ENCODE measurements around the gene R3HDM2. TPM values are rescaled to one million over a fixed set of nuclear protein-coding genes. Genes with fewer than 3 reads are reported as not detected.
A peak's percentile ranks its signal among the peaks of the same experiment; 100 is the strongest.

Gene R3HDM2
- total and polyA plus RNA-seq, 7 experiments from 2014 or later = 13.7 to 145 (median 111) TPM

DNA sequence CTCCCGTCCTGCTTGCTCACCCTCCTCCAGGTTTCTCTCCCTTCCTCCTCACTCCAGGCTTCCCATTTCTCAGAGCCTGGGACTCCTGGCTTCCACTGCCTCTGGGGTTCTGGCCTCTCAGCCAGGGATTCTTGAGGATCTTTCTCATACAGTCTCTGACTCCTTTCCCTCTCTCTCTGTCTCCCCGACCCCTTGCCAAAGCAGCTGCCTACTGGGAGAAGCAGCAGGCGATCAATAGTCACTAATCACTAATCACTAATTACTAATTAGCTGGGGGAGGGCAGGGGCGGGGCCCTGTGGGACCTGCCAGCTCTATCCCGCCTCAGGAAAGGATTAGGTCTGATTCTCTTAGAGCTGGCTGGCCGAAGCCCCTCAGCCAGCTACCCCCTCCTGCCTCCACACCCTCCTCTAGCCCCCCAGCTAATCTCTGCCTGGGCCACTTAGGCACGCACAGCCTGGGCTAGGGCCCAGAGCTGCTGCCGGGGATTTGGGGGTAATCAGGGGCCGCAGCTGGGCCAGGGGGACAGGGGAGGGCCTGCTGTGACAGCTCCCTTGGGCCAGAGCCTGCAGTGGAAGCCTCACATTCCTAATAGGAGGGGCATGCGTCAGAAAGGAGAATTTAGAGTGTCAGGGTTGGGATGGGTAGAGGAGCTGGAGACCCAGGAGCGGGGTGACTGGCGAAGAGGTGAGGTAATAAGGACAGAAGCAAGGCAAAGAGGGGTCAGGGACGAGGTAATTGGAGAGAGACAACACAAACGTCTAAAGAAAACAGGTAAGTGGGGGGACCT, 211.4 kb downstream of the R3HDM2 start:
- intact Hi-C loops (cut with micrococcal nuclease) = no loop called here
- H3K27ac ChIP-seq (ENCODE audit: low read depth, low read length) = no peak overlapping the region
- Mint-ChIP-seq H3K36me3 (no peaks in the 10 kb centered on the region), H3K4me1 (peaks cover 30 to 62% (median 45%) of the 10 kb centered on the region in 7 donors), H3K9me3 (peaks cover 0 to 3% (median 0%) of the 10 kb centered on the region in 11 donors), H3K27me3 (peaks cover 82 to 88% (median 85%) of the 10 kb centered on the region in 5 donors), H3K27ac (no peak overlapping the region), H3K4me3 (peak overlapping the region in 4 of 10 donors; percentile 6 to 64 (median 18))
- ATAC-seq (no peak), DNase-seq (no peak)
- peaks cover 16 to 20% of the 10 kb centered on the region in 2 donors for H3K4me1 ChIP-seq (ENCODE audit: control insufficient read depth in 2 of 2, insufficient read depth in 2 of 2, low read length in 2 of 2)
- no peaks in the 10 kb centered on the region for H3K36me3 ChIP-seq (ENCODE audit: control insufficient read depth in 2 of 3, insufficient read depth in 3 of 3, low read length in 3 of 3)
- peaks cover 20 to 85% of the 10 kb centered on the region in 2 donors for H3K27me3 ChIP-seq (ENCODE audit: control insufficient read depth in 2 of 2, insufficient read depth in 2 of 2, low read length in 2 of 2)
- H3K4me3 ChIP-seq (ENCODE audit: low read length) = no peak overlapping the region
- POLR2A ChIA-PET = interaction anchor here (0.5 to 2.9 kb wide), 4 partner anchors 10 to 107 kb away, joined by 3 to 13 read pairs (median 4); partner anchors contain the start of gene SHMT2
- CTCF ChIA-PET = interaction anchor here (1.2 to 3.1 kb wide), 4 partner anchors 10 to 32 kb away, joined by 4 to 18 read pairs (median 6); partner anchors contain the start of genes SHMT2 and STAC3
- no peaks in the 10 kb centered on the region for H3K9me3 ChIP-seq (ENCODE audit: control insufficient read depth in 2 of 3, low read length in 3 of 3)

GRCh38 chr12:57218030-57218853, 212.6 kb downstream of the R3HDM2 start:
- H3K4me1 ChIP-seq (ENCODE audit: control insufficient read depth in 2 of 2, insufficient read depth in 2 of 2, low read length in 2 of 2) = peaks cover 26 to 29% of the 10 kb centered on the region in 2 donors
- peaks cover 42 to 69% (median 53%) of the 10 kb centered on the region in 7 donors for H3K4me1 Mint-ChIP-seq

GRCh38 chr12:57216921-57217879, 213.6 kb downstream of the R3HDM2 start:
- Histone ChIP-seq H3K9me3 (ENCODE audit: control insufficient read depth in 2 of 3, low read length in 3 of 3) (no peaks in the 10 kb centered on the region), H3K27ac (ENCODE audit: low read depth, low read length) (no peak overlapping the region), H3K36me3 (ENCODE audit: control insufficient read depth in 2 of 3, insufficient read depth in 3 of 3, low read length in 3 of 3) (no peaks in the 10 kb centered on the region), H3K4me1 (ENCODE audit: control insufficient read depth in 2 of 2, insufficient read depth in 2 of 2, low read length in 2 of 2) (peaks cover 27 to 34% of the 10 kb centered on the region in 2 donors), H3K4me3 (ENCODE audit: low read length) (peak overlapping the region; percentile 30), H3K27me3 (ENCODE audit: control insufficient read depth in 2 of 2, insufficient read depth in 2 of 2, low read length in 2 of 2) (peaks cover 20 to 74% of the 10 kb centered on the region in 2 donors)
- Mint-ChIP-seq H3K9me3 (peaks cover 0 to 3% (median 0%) of the 10 kb centered on the region in 11 donors), H3K4me3 (peak overlapping the region; percentile 67 to 90 (median 84)), H3K36me3 (no peaks in the 10 kb centered on the region), H3K27me3 (peaks cover 72 to 81% (median 76%) of the 10 kb centered on the region in 5 donors), H3K27ac (peak overlapping the region in 2 of 9 donors; percentile 24 to 51), H3K4me1 (peaks cover 42 to 64% (median 50%) of the 10 kb centered on the region in 7 donors)
- ChIA-PET CTCF (interaction anchor here (1.0 to 5.3 kb wide), 3 partner anchors 12 to 25 kb away, joined by 3 to 156 read pairs (median 18); partner anchors contain the start of gene SHMT2), POLR2A (interaction anchor here (0.7 to 2.9 kb wide), 3 partner anchors 8 to 19 kb away, joined by 3 to 13 read pairs (median 4); partner anchors contain the start of gene SHMT2)
- intact Hi-C loops (cut with micrococcal nuclease) = loop anchor here (1.0 to 2.0 kb wide), 3 partner anchors 8 to 246 kb away; partner anchors contain the start of gene SHMT2 (in 1 of the 2)
- no peak for DNase-seq
- peak; percentile 24 for ATAC-seq

More at GRCh38 chr12:57218030-57218853, 212.6 kb downstream of the R3HDM2 start:
- peaks cover 20 to 83% of the 10 kb centered on the region in 2 donors for H3K27me3 ChIP-seq (ENCODE audit: control insufficient read depth in 2 of 2, insufficient read depth in 2 of 2, low read length in 2 of 2)
- no peak for DNase-seq
- Mint-ChIP-seq H3K27ac (peak overlapping the region in 1 of 9 donors; percentile 7), H3K27me3 (peaks cover 82 to 88% (median 86%) of the 10 kb centered on the region in 5 donors), H3K4me3 (peak overlapping the region in 9 of 10 donors; percentile 53 to 90 (median 84)), H3K9me3 (peaks cover 0 to 3% (median 0%) of the 10 kb centered on the region in 11 donors), H3K36me3 (no peaks in the 10 kb centered on the region)
- no peak for ATAC-seq
- H3K36me3 ChIP-seq (ENCODE audit: control insufficient read depth in 2 of 3, insufficient read depth in 3 of 3, low read length in 3 of 3) = no peaks in the 10 kb centered on the region
- CTCF ChIA-PET = interaction anchor here (0.6 to 3.1 kb wide), 3 partner anchors 11 to 120 kb away, joined by 3 to 18 read pairs (median 4); partner anchors contain the start of gene SHMT2
- intact Hi-C loops (cut with micrococcal nuclease) = no loop called here
- H3K9me3 ChIP-seq (ENCODE audit: control insufficient read depth in 2 of 3, low read length in 3 of 3) = no peaks in the 10 kb centered on the region
- no peak overlapping the region for H3K27ac ChIP-seq (ENCODE audit: low read depth, low read length)
- POLR2A ChIA-PET = interaction anchor here (0.6 to 2.9 kb wide), 3 partner anchors 11 to 106 kb away, joined by 3 to 13 read pairs (median 4); partner anchors contain the start of gene SHMT2
- no peak overlapping the region for H3K4me3 ChIP-seq (ENCODE audit: low read length)

- Histone ChIP-seq H3K36me3 (ENCODE audit: control insufficient read depth in 2 of 3, insufficient read depth in 3 of 3, low read length in 3 of 3) (no peaks in the 10 kb centered on the region), H3K27ac (ENCODE audit: low read depth, low read length) (no peak within 1 kb of the TSS), H3K4me3 (ENCODE audit: low read length) (peak within 1 kb of the TSS; percentile 30), H3K27me3 (ENCODE audit: control insufficient read depth in 2 of 2, insufficient read depth in 2 of 2, low read length in 2 of 2) (peaks cover 15 to 66% of the 10 kb centered on the region in 2 donors), H3K4me1 (ENCODE audit: control insufficient read depth in 2 of 2, insufficient read depth in 2 of 2, low read length in 2 of 2) (peaks cover 27 to 34% of the 10 kb centered on the region in 2 donors), H3K9me3 (ENCODE audit: control insufficient read depth in 2 of 3, low read length in 3 of 3) (no peaks in the 10 kb centered on the region)
- ChIA-PET CTCF (interaction anchor here (0.7 to 5.3 kb wide), 2 partner anchors 15 to 26 kb away, joined by 3 to 156 read pairs; a partner anchor contains a TSS), POLR2A (interaction anchor here (0.7 kb wide), 2 partner anchors 9 to 26 kb away, joined by 3 read pairs; no protein-coding TSS in a partner anchor)
- H3K4me3 Mint-ChIP-seq = peak within 1 kb of the TSS; percentile 67 to 90 (median 84)
- intact Hi-C loops (cut with micrococcal nuclease) = loop anchor here in 1 of 2 donors (2.0 kb wide), 1 partner anchor 247 kb away; no protein-coding TSS in a partner anchor
- H3K36me3 Mint-ChIP-seq = no peaks in the 10 kb centered on the region
- peak; percentile 25 for ATAC-seq
- peaks cover 0 to 3% (median 0%) of the 10 kb centered on the region in 11 donors for H3K9me3 Mint-ChIP-seq
- peak in 2 of 9 donors; percentile 51 to 70 for DNase-seq
- peak within 1 kb of the TSS in 2 of 9 donors; percentile 24 to 51 for H3K27ac Mint-ChIP-seq
- H3K4me1 Mint-ChIP-seq = peaks cover 35 to 59% (median 44%) of the 10 kb centered on the region in 7 donors
- H3K27me3 Mint-ChIP-seq = peaks cover 64 to 71% (median 67%) of the 10 kb centered on the region in 5 donors
Observed at GRCh38 chr12:57216014-57216911, 214.6 kb downstream of the R3HDM2 start, which contains the start of gene NXPH4. TSS of gene NXPH4 (plus strand) at chr12:57216794. CDS start at chr12:57216970, 176 bp downstream.

Data from naive thymus-derived CD4-positive, alpha-beta T cell (primary cell).